OCI-LY7 (cell line): ENCODE measurements around the gene CLEC12A. TPM values are rescaled to one million over a fixed set of nuclear protein-coding genes. Genes with fewer than 3 reads are reported as not detected.

Source experiments
- BruUV-seq: library from RNA; stranded (reverse); fragments of 400-500 nt; replicated peaks from 2 replicates; lab custom pipeline; 2021; lab: Mats Ljungman, UMichigan
- CTCF ChIA-PET: fragments of 300-600 bp; sonication (Branson Sonifier 250); formaldehyde crosslinking; loops from one replicate; lab custom pipeline; 2022; ENCODE audit warnings: antibody characterized with exemption; ENCODE audit not compliant: unreplicated experiment; lab: Charles Lee
- POLR2A ChIA-PET: fragments of 300-600 bp; sonication (Branson Sonifier 250); formaldehyde crosslinking; loops from one replicate; lab custom pipeline; 2022; ENCODE audit warnings: antibody characterized with exemption; lab: Charles Lee
- DNase-seq: peaks from one replicate; pipeline ENCODE4 v3.0.0-alpha.2; 2015; ENCODE audit warnings: low spot score
- H2AFZ ChIP-seq: fragments of 200-600 bp; sonication (generic), shearing (Covaris generic); 2 replicates; pipeline ENCODE4 v1.6.1; 2014; ENCODE audit warnings: mild to moderate bottlenecking, antibody characterized with exemption, low read length, moderate library complexity
- H3K27ac ChIP-seq: fragments of 200-600 bp; sonication (generic); 2 replicates; pipeline ENCODE4 v1.5.1; 2014; ENCODE audit warnings: mixed run types, low read depth, mild to moderate bottlenecking, moderate library complexity, low read length, inconsistent platforms; ENCODE audit not compliant: poor library complexity, severe bottlenecking
- H3K36me3 ChIP-seq: fragments of 200-600 bp; sonication (generic); 2 replicates; pipeline ENCODE4 v1.6.1; 2014; ENCODE audit warnings: mild to moderate bottlenecking, antibody characterized with exemption, low read length, moderate library complexity, mixed read lengths; ENCODE audit not compliant: insufficient read depth
- H3K4me1 ChIP-seq: fragments of 200-600 bp; sonication (generic); 2 replicates; pipeline ENCODE4 v1.5.1; 2014; ENCODE audit warnings: mild to moderate bottlenecking, low read length; ENCODE audit not compliant: insufficient read depth, poor library complexity, severe bottlenecking
- H3K4me2 ChIP-seq: fragments of 200-600 bp; sonication (generic); 2 replicates; pipeline ENCODE4 v1.6.1; 2014; ENCODE audit warnings: mild to moderate bottlenecking, low read length
- H3K4me3 ChIP-seq: fragments of 200-600 bp; sonication (generic); 2 replicates; pipeline ENCODE4 v1.5.1; 2014; ENCODE audit warnings: mild to moderate bottlenecking, low read depth, low read length; ENCODE audit not compliant: poor library complexity, severe bottlenecking
- H3K79me2 ChIP-seq: fragments of 200-600 bp; sonication (generic); 2 replicates; pipeline ENCODE4 v1.6.1; 2016; ENCODE audit warnings: low read depth, mild to moderate bottlenecking, low read length, moderate library complexity, mixed read lengths; ENCODE audit not compliant: insufficient read depth
- H3K9me2 ChIP-seq: fragments of 200-600 bp; sonication (generic); 2 replicates; pipeline ENCODE4 v1.6.1; 2016; ENCODE audit warnings: mild to moderate bottlenecking, low read length, mixed read lengths; ENCODE audit not compliant: insufficient read depth
- H3K9me3 ChIP-seq: fragments of 200-600 bp; sonication (generic); 2 replicates; pipeline ENCODE4 v1.6.1; 2014; ENCODE audit warnings: mild to moderate bottlenecking, mixed run types, low read length, mixed read lengths
- H4K20me1 ChIP-seq: fragments of 200-600 bp; sonication (generic); 2 replicates; pipeline ENCODE4 v1.6.1; 2014; ENCODE audit warnings: mild to moderate bottlenecking, antibody characterized with exemption, low read length, moderate library complexity, mixed read lengths; ENCODE audit not compliant: insufficient read depth
- EZH2phosphoT487 ChIP-seq: fragments of 200-600 bp; sonication (generic); IDR thresholded peaks from 2 replicates; pipeline ENCODE4 v1.6.1; 2018; ENCODE audit warnings: low read depth, borderline replicate concordance, mild to moderate bottlenecking, mixed run types, antibody characterized with exemption, low read length, moderate library complexity, mixed read lengths
- intact Hi-C: fragments of 100-400 bp; cut with micrococcal nuclease; formaldehyde crosslinking; loops from one replicate; pipeline ENCODE4 v1.10.0; 2022; ENCODE audit not compliant: unreplicated experiment
- total RNA-seq, 2 experiments: library from RNA; depleted of rRNA in 1 of 2; stranded (reverse); fragments of >200 nt in 1 of 2; shearing (Covaris generic) in 1 of 2; gene quantifications; 2 replicates each; pipeline ENCODE4 v1.2.3, GENCODE V29; 2014 to 2022
- TF ChIP-seq, protein P1 (sequence below): fragments of 200-600 bp; sonication (generic); conservative IDR thresholded peaks from 2 replicates; pipeline ENCODE4 v1.5.1; 2014; ENCODE audit warnings: mild to moderate bottlenecking, antibody characterized with exemption, low read length, moderate library complexity, mixed read lengths

CLEC12A gene
- total RNA-seq, 2 experiments from 2014 or later: not detected

DNA sequence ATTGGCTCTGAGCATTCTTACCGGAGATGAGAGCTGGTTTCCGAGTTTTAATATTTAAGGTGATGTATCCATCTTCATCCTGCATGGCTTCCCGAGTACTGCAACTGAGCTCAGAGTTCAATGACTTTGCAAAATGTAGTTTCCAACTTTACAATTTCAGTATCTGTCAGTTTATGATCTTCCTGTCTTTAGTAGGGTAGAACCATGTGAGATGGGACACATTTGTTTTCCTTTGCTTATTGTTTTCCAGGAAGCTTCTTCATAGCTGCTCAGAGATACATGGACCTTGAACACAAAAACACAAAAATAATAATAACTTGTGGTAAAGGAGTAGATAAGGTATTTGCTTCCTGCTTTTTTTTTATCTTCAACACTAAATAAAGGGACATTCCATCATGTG lies 27.8 kb downstream of the CLEC12A start, which contains the start of gene CLEC1B:
Gene CLEC1B, minus strand, starts transcription at position 106 of the 400 bp plus-strand sequence. Its CDS starts 21 bp downstream, at position 85.
- no peaks in the 10 kb centered on the region for H3K9me2 ChIP-seq
- ChIA-PET CTCF (interaction anchor here (0.5 kb wide), 1 partner anchor 90 kb away, joined by 3 read pairs; no protein-coding TSS in a partner anchor), POLR2A (interaction anchor here (0.7 to 0.9 kb wide), 2 partner anchors 50 to 1496 kb away, joined by 3 read pairs; no protein-coding TSS in a partner anchor)
- no peak for TF ChIP-seq EZH2phosphoT487
- TF ChIP-seq, protein P1, sequence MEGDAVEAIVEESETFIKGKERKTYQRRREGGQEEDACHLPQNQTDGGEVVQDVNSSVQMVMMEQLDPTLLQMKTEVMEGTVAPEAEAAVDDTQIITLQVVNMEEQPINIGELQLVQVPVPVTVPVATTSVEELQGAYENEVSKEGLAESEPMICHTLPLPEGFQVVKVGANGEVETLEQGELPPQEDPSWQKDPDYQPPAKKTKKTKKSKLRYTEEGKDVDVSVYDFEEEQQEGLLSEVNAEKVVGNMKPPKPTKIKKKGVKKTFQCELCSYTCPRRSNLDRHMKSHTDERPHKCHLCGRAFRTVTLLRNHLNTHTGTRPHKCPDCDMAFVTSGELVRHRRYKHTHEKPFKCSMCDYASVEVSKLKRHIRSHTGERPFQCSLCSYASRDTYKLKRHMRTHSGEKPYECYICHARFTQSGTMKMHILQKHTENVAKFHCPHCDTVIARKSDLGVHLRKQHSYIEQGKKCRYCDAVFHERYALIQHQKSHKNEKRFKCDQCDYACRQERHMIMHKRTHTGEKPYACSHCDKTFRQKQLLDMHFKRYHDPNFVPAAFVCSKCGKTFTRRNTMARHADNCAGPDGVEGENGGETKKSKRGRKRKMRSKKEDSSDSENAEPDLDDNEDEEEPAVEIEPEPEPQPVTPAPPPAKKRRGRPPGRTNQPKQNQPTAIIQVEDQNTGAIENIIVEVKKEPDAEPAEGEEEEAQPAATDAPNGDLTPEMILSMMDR: no peak
- no peak within 1 kb of the TSS for H3K4me3 ChIP-seq
- no peaks in the 10 kb centered on the region for H3K36me3 ChIP-seq
- H3K4me1 ChIP-seq: no peaks in the 10 kb centered on the region
- H2AFZ ChIP-seq: no peak within 1 kb of the TSS
- no peak within 1 kb of the TSS for H3K4me2 ChIP-seq
- no peak for DNase-seq
- H3K9me3 ChIP-seq: no peaks in the 10 kb centered on the region
- H3K79me2 ChIP-seq: no peaks in the 10 kb centered on the region
- H4K20me1 ChIP-seq: no peaks in the 10 kb centered on the region
- no peak within 1 kb of the TSS for H3K27ac ChIP-seq
- no TSS peak for BruUV-seq
- intact Hi-C loops: loop anchor here (2.0 kb wide), 1 partner anchor 40 kb away; no protein-coding TSS in a partner anchor

DNA sequence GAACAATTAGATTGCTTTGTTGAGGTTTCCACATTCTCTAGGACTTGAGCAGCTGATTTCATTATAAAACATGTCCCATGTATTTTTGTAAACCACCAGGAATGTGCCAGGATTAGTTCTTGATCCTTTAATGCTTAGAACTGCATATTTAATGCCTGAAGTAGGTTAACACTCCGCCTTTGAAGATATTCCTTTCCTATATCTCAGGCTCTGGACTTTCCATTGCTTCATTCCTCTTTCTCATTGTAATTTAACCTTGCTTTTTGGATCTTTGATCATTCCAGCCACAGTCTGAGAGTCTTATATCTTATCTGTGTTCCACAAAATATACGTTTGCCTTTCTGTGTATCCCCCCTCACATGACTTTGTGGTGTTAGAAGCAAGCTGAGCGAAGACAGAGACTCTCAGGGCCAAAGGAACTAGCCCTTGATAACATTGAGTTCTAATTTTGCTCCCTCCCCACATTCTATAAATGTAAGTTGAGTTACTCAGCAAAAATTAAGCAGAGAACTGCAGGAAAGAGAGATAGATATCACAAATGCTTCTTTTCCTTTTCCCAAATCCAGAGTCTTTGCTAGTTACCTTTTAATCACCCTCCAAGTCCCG lies 30.1 kb downstream of the CLEC12A start:
- H3K36me3 ChIP-seq: no peaks in the 10 kb centered on the region
- intact Hi-C loops: no loop called here
- H3K9me2 ChIP-seq: no peaks in the 10 kb centered on the region
- no peak for DNase-seq
- H3K4me2 ChIP-seq: no peak overlapping the region
- no peaks in the 10 kb centered on the region for H3K4me1 ChIP-seq
- POLR2A ChIA-PET: interaction anchor here (0.6 to 1.1 kb wide), 4 partner anchors 11 to 1155 kb away, joined by 5 to 10 read pairs (median 6); no protein-coding TSS in a partner anchor
- no peak overlapping the region for H2AFZ ChIP-seq
- TF ChIP-seq, protein P1: no peak
- no peak for TF ChIP-seq EZH2phosphoT487
- H3K27ac ChIP-seq: no peak overlapping the region
- no peak overlapping the region for H3K4me3 ChIP-seq
- no TSS peak for BruUV-seq
- CTCF ChIA-PET: no interaction called here
- H4K20me1 ChIP-seq: no peaks in the 10 kb centered on the region
- H3K9me3 ChIP-seq: no peaks in the 10 kb centered on the region
- no peaks in the 10 kb centered on the region for H3K79me2 ChIP-seq
